ENCODE measurements around the gene TUSC2.

- TF ChIP-seq CTCF (IDR thresholded peaks at IDR 0.05) (no peak), POLR2AphosphoS5 (IDR thresholded peaks at IDR 0.05; ENCODE audit: insufficient read depth in 1 of 2, low read depth in 1 of 2) (peak; percentile 97)
These were observed 22.7 kb upstream of the TUSC2 start, which contains the start of the genes CYB561D2 and NPRL2 for GRCh38 chr3:50350527-50351322.
